ENCODE results near the gene LCN10. TPM values are rescaled to one million over a fixed set of nuclear protein-coding genes. Genes with fewer than 3 reads are reported as not detected.

The LCN10 gene
- total RNA-seq, 1 experiment from 2014 or later, result 1.5 TPM

GRCh38 chr9:136753371-136754058 is 10.8 kb upstream of the LCN10 start:
- H3K79me1 ChIP-seq (ENCODE audit: insufficient read depth, low read depth, low read length, poor library complexity, severe bottlenecking), result no peaks in the 10 kb centered on the region
- H2BK5ac ChIP-seq (ENCODE audit: insufficient read length, low read length), result no peak overlapping the region
- H3K56ac ChIP-seq (ENCODE audit: insufficient read length, low read depth, low read length), result no peak overlapping the region
- no peak overlapping the region for H2BK12ac ChIP-seq (ENCODE audit: insufficient read length, low read depth, low read length)
- H3K18ac ChIP-seq (ENCODE audit: insufficient read length, low read depth, low read length), result no peak overlapping the region
- H3T11ph ChIP-seq (ENCODE audit: low read length), result no peak overlapping the region
- H3K23me2 ChIP-seq (ENCODE audit: insufficient read length, low read depth, low read length, poor library complexity, severe bottlenecking), result no peaks in the 10 kb centered on the region
- H4K20me1 ChIP-seq (ENCODE audit: control insufficient read depth, insufficient read depth, insufficient read length), result no peaks in the 10 kb centered on the region
- H3K9me3 ChIP-seq (ENCODE audit: control insufficient read depth, low read depth, low read length), result no peaks in the 10 kb centered on the region
- no peak overlapping the region for H3K27ac ChIP-seq (ENCODE audit: insufficient read length, low read depth, low read length)
- no peak overlapping the region for H3K4ac ChIP-seq (ENCODE audit: low read depth, low read length)
- Mint-ChIP-seq H3K9me3 (peaks cover 20 to 22% of the 10 kb centered on the region in 2 experiments), H3K36me3 (ENCODE audit: insufficient read depth in 1 of 3, low read depth in 3 of 3) (peaks cover 2 to 15% (median 2%) of the 10 kb centered on the region in 3 experiments; a peak in 6 of 7 replicates), H3K4me1 (peaks cover 0 to 3% of the 10 kb centered on the region in 2 experiments; a peak in 1 of 4 replicates), H3K27me3 (ENCODE audit: low read depth) (peaks cover 20% of the 10 kb centered on the region), H3K27ac (no peak overlapping the region; a peak in 1 of 7 replicates), H3K4me3 (no peak overlapping the region)
- no peak overlapping the region for H2AFZ ChIP-seq (ENCODE audit: low read length)
- H3K23ac ChIP-seq (ENCODE audit: insufficient read length, low read depth, low read length), result no peak overlapping the region
- H3K27me3 ChIP-seq (ENCODE audit: insufficient read depth, low read length), result no peaks in the 10 kb centered on the region
- no peak overlapping the region for H2AK5ac ChIP-seq (ENCODE audit: insufficient read length, low read length)
- no peak overlapping the region for H3K9ac ChIP-seq (ENCODE audit: extremely low read depth, insufficient read length, low read length)
- no peak overlapping the region for H2BK120ac ChIP-seq (ENCODE audit: low read depth, low read length, poor library complexity, severe bottlenecking)
- no peak overlapping the region for H2BK20ac ChIP-seq (ENCODE audit: low read depth, low read length, poor library complexity, severe bottlenecking)
- H3K4me2 ChIP-seq (ENCODE audit: insufficient read depth, insufficient read length, low read length), result no peak overlapping the region
- H4K91ac ChIP-seq (ENCODE audit: insufficient read length, low read depth, low read length), result no peak overlapping the region
- no peak overlapping the region for H4K8ac ChIP-seq (replicated peaks; ENCODE audit: insufficient read length, low read depth, low read length)
- DNase-seq, result no peak
- no CpG with 5 or more reads among the region's 31 CpGs for WGBS (ENCODE audit: extremely low coverage, insufficient read length, low lambda C conversion rate)
- no peaks in the 10 kb centered on the region for H3K79me2 ChIP-seq (ENCODE audit: insufficient read depth, low read length)
- no peak overlapping the region for H3K14ac ChIP-seq (ENCODE audit: insufficient read depth, low read length)
- no peak overlapping the region for H2BK15ac ChIP-seq (ENCODE audit: low read depth, low read length)
- no peaks in the 10 kb centered on the region for H3K4me1 ChIP-seq (ENCODE audit: insufficient read depth, low read length)
- no peak overlapping the region for H4K5ac ChIP-seq (ENCODE audit: insufficient read length, low read depth, low read length)
- TF ChIP-seq CTCF (conservative IDR thresholded peaks at IDR 0.05), result no peak
